CD4-positive, alpha-beta T cell (primary cell): ENCODE results near the gene BMAL2. TPM values are rescaled to one million over a fixed set of nuclear protein-coding genes. Genes with fewer than 3 reads are reported as not detected.

Experiments
- ATAC-seq: fragments of 200-7000 bp; cut with Tn5 transposase; one replicate; pipeline ENCODE4 v1.10.0; 2022; ENCODE audit warnings: mild to moderate bottlenecking; ENCODE audit not compliant: poor library complexity
- CTCF ChIA-PET: fragments of 350-600 bp; sonication (Branson Sonifier 250); formaldehyde crosslinking; loops from one replicate; lab custom pipeline; 2021; ENCODE audit warnings: antibody characterized with exemption, inconsistent platforms; lab: Charles Lee
- POLR2A ChIA-PET: fragments of 350-600 bp; sonication (Branson Sonifier 250); formaldehyde crosslinking; loops from one replicate; lab custom pipeline; 2021; ENCODE audit warnings: antibody characterized with exemption, inconsistent platforms; lab: Charles Lee
- DNase-seq, 14 experiments: peaks; one replicate each; pipeline ENCODE4 v3.0.0-alpha.2; 2013 to 2020; ENCODE audit warnings: mixed read lengths in 2 of 14
- H3K27ac ChIP-seq, 2 donors: one replicate each; pipeline versions ENCODE4 v1.5.1 to v1.7.0; 2013; ENCODE audit warnings: low read length in 2 of 2, low read depth in 1 of 2, mild to moderate bottlenecking in 1 of 2
- H3K27me3 ChIP-seq, 2 experiments: 1 replicate in 1 of 2; 2 replicates in 1 of 2; pipeline versions ENCODE4 v1.6.1 to v1.7.0; 2013; ENCODE audit warnings: low read length in 2 of 2, control low read depth in 1 of 2, mild to moderate bottlenecking in 1 of 2, moderate library complexity in 1 of 2; ENCODE audit not compliant: insufficient read depth in 2 of 2, control insufficient read depth in 1 of 2
- H3K36me3 ChIP-seq: one replicate; pipeline ENCODE4 v1.6.1; 2013; ENCODE audit warnings: low read length, control low read depth; ENCODE audit not compliant: insufficient read depth
- H3K4me1 ChIP-seq: one replicate; pipeline ENCODE4 v1.6.1; 2013; ENCODE audit warnings: low read length, control low read depth; ENCODE audit not compliant: insufficient read depth
- H3K4me3 ChIP-seq: one replicate; pipeline ENCODE4 v1.5.1; 2013; ENCODE audit warnings: mild to moderate bottlenecking, low read length, moderate library complexity
- H3K9me3 ChIP-seq, 2 experiments: 1 replicate in 1 of 2; 2 replicates in 1 of 2; pipeline versions ENCODE4 v1.6.1 to v1.7.0; 2013; ENCODE audit warnings: low read length in 2 of 2, mild to moderate bottlenecking in 2 of 2, control low read depth in 1 of 2, moderate library complexity in 1 of 2; ENCODE audit not compliant: control insufficient read depth in 1 of 2, insufficient read depth in 1 of 2
- H3K27ac Mint-ChIP-seq: one replicate; pipeline ENCODE4 v1.8.0; 2020; ENCODE audit warnings: mixed read lengths
- H3K27me3 Mint-ChIP-seq: one replicate; pipeline ENCODE4 v1.8.0; 2021; ENCODE audit warnings: mixed read lengths
- H3K36me3 Mint-ChIP-seq: one replicate; pipeline ENCODE4 v1.8.0; 2021; ENCODE audit warnings: low read depth, mixed read lengths
- H3K4me1 Mint-ChIP-seq: one replicate; pipeline ENCODE4 v1.8.0; 2021; ENCODE audit warnings: low read depth, mixed read lengths
- H3K4me3 Mint-ChIP-seq: one replicate; pipeline ENCODE4 v1.8.0; 2020; ENCODE audit warnings: mild to moderate bottlenecking, mixed read lengths
- H3K9me3 Mint-ChIP-seq: one replicate; pipeline ENCODE4 v1.8.0; 2020; ENCODE audit warnings: mixed read lengths
- intact Hi-C, 2 experiments: fragments of 100-400 bp; cut with DNase I in 1 of 2; cut with micrococcal nuclease in 1 of 2; formaldehyde crosslinking; loops; one replicate each; pipeline versions ENCODE4 v1.15.1 to v1.9.0; 2023 to 2025; cut with DNase I, micrococcal nuclease
- total RNA-seq, 174 experiments: library from RNA in 2 of 174; stranded (reverse) in 2 of 174; gene quantifications; one replicate each; pipeline ENCODE4 v1.2.3 and lab custom pipeline; 2021 to 2026
- TF ChIP-seq, protein P1 (sequence below): fragments of 200-600 bp; IDR thresholded peaks from one replicate; pipeline ENCODE4 v1.8.0; 2022; ENCODE audit warnings: antibody characterized with exemption, mild to moderate bottlenecking

The BMAL2 gene
- total RNA-seq, 2 experiments from 2014 or later: 0.16 to 0.17 TPM

DNA sequence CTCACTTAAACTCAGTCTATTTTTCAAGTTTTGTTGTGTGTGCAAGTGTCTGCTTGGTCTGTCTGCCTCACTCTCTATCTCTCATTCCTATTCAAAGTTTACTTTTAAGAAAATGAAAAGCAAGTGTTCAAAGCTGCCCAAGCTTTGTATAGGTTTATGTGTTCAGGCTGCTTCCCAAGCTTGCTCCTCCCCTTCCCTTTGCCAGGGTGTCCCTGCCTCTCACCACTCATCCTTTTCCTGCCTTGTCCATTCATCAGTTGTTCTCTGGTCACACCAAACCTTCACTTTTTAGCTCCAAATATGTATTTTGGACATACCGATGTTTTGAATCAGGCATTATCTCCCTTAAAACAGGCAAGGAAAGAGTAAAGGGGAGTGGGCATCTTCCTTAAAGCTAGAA is 47.2 kb upstream of the BMAL2 start:
- DNase-seq (no peak), ATAC-seq (no peak)
- POLR2A ChIA-PET: no interaction called here
- Histone ChIP-seq H3K9me3 (no peaks in the 10 kb centered on the region), H3K27ac (no peak overlapping the region), H3K4me3 (no peak overlapping the region), H3K36me3 (no peaks in the 10 kb centered on the region), H3K27me3 (no peaks in the 10 kb centered on the region), H3K4me1 (no peaks in the 10 kb centered on the region)
- no peaks in the 10 kb centered on the region for H3K9me3 Mint-ChIP-seq
- H3K36me3 Mint-ChIP-seq: no peaks in the 10 kb centered on the region
- H3K27me3 Mint-ChIP-seq: no peaks in the 10 kb centered on the region
- H3K4me3 Mint-ChIP-seq: no peak overlapping the region
- no peak overlapping the region for H3K27ac Mint-ChIP-seq
- TF ChIP-seq, protein P1, sequence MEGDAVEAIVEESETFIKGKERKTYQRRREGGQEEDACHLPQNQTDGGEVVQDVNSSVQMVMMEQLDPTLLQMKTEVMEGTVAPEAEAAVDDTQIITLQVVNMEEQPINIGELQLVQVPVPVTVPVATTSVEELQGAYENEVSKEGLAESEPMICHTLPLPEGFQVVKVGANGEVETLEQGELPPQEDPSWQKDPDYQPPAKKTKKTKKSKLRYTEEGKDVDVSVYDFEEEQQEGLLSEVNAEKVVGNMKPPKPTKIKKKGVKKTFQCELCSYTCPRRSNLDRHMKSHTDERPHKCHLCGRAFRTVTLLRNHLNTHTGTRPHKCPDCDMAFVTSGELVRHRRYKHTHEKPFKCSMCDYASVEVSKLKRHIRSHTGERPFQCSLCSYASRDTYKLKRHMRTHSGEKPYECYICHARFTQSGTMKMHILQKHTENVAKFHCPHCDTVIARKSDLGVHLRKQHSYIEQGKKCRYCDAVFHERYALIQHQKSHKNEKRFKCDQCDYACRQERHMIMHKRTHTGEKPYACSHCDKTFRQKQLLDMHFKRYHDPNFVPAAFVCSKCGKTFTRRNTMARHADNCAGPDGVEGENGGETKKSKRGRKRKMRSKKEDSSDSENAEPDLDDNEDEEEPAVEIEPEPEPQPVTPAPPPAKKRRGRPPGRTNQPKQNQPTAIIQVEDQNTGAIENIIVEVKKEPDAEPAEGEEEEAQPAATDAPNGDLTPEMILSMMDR: no peak
- H3K4me1 Mint-ChIP-seq: peaks cover 44% of the 10 kb centered on the region
- CTCF ChIA-PET: no interaction called here
- intact Hi-C loops: no loop called here

DNA sequence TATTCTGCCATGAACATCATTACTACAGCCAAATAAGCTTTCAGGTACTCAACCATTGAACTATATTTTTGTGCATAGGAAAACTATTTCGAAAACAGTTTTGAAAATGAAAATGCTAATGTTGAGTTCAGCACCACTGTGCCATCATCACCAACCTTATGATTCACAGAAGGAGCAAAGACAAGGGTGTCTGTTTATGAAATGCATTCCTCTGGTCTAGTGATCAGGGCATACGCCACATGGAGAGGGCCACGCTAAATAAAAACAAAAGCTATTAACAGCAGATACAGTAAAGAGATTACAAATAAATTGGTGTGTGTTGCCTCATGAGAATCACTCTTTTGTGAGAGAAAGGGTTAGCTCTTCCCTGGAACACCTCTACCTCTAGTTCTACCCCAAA is 43.2 kb upstream of the BMAL2 start:
- CTCF ChIA-PET: no interaction called here
- Histone ChIP-seq H3K9me3 (no peaks in the 10 kb centered on the region), H3K4me1 (no peaks in the 10 kb centered on the region), H3K4me3 (no peak overlapping the region), H3K36me3 (no peaks in the 10 kb centered on the region), H3K27me3 (no peaks in the 10 kb centered on the region), H3K27ac (no peak overlapping the region)
- peaks cover 1% of the 10 kb centered on the region for H3K36me3 Mint-ChIP-seq
- H3K4me1 Mint-ChIP-seq: peaks cover 27% of the 10 kb centered on the region
- no peak for ATAC-seq
- POLR2A ChIA-PET: no interaction called here
- no peak for DNase-seq
- H3K9me3 Mint-ChIP-seq: no peaks in the 10 kb centered on the region
- no peak overlapping the region for H3K4me3 Mint-ChIP-seq
- TF ChIP-seq, protein P1: no peak
- intact Hi-C loops: no loop called here
- no peaks in the 10 kb centered on the region for H3K27me3 Mint-ChIP-seq
- no peak overlapping the region for H3K27ac Mint-ChIP-seq

DNA sequence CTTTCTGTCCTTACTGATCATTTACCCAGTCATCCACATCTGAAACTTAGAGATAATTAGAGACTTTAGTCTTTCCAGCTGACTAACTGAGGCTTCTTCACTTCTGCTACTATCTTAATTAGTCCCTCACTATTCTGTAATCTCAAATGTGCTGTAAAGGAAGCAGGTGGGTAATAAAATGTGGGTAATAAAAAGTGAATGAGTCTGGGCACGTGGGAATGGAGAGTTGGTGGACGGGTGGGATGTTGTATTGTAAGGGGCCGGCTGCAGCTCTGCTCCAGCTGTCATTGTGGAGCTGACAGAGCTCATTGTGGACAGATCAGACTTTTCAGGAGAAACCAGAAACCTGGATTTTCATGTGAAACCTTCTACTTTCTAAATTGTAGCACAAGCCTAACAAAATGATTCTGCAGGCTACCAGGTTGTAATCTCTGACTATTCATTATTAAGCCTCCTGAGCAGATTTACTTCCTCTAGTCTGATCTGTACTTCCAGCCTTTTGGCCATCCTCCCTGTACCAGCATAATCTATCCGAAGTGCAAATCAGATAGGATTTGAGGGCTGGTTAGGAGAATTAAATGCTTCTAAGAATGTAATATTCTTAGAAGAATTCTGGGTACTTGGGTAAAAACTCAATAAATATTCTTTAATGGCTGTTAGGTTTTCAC is 42.0 kb upstream of the BMAL2 start:
- no peak overlapping the region for H3K4me3 Mint-ChIP-seq
- peaks cover 6% of the 10 kb centered on the region for H3K36me3 Mint-ChIP-seq
- no peaks in the 10 kb centered on the region for H3K27me3 Mint-ChIP-seq
- Histone ChIP-seq H3K4me1 (no peaks in the 10 kb centered on the region), H3K9me3 (no peaks in the 10 kb centered on the region), H3K36me3 (no peaks in the 10 kb centered on the region), H3K4me3 (no peak overlapping the region), H3K27me3 (no peaks in the 10 kb centered on the region), H3K27ac (no peak overlapping the region)
- H3K4me1 Mint-ChIP-seq: peaks cover 19% of the 10 kb centered on the region
- no peak overlapping the region for H3K27ac Mint-ChIP-seq
- ChIA-PET POLR2A (interaction anchor here (0.9 kb wide), 1 partner anchor 43 kb away, joined by 3 read pairs; no protein-coding TSS in a partner anchor), CTCF (interaction anchor here (1.0 kb wide), 1 partner anchor 14 kb away, joined by 5 read pairs; no protein-coding TSS in a partner anchor)
- DNase-seq: no peak
- H3K9me3 Mint-ChIP-seq: no peaks in the 10 kb centered on the region
- no peak for ATAC-seq
- intact Hi-C loops: no loop called here
- TF ChIP-seq, protein P1: no peak
